HG03442 (cell line): Measurements from ENCODE around the gene RARA.
"Not testable (repeated sequence)": the region's sequence is repeated elsewhere in the genome, so short reads cannot be mapped to it uniquely, and the experiment has no call there.

Source experiments
- ATAC-seq: cut with Tn5 transposase; IDR thresholded peaks from one replicate; pipeline ENCODE4 v1.9.1; 2021; ENCODE audit warnings: mild to moderate bottlenecking, moderate library complexity; ENCODE audit not compliant: unreplicated experiment

RARA gene

GRCh38 chr17:40372644-40373043, 63.7 kb downstream of the RARA start:
- not testable (repeated sequence) for ATAC-seq

DNA sequence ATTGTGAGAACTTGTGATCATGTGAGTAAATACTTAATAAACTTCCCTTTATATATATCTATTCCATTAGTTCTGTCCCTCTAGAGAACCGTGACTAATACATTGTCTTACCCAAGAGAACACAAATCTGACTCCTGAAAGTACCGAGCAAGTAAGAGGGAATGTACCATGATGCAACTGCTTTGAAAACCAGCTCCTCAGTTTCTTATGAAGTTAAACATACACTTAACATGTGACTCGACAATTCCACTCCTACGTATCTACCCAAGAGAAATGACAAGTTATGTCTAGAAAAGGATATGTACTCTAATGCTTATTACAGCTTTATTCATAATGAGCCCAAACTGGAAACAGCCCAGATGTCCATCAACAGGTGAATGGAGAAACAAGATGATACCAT, 64.3 kb downstream of the RARA start:
- no peak for ATAC-seq

GRCh38 chr17:40373999-40374398, 65.0 kb downstream of the RARA start:
- ATAC-seq: no peak

DNA sequence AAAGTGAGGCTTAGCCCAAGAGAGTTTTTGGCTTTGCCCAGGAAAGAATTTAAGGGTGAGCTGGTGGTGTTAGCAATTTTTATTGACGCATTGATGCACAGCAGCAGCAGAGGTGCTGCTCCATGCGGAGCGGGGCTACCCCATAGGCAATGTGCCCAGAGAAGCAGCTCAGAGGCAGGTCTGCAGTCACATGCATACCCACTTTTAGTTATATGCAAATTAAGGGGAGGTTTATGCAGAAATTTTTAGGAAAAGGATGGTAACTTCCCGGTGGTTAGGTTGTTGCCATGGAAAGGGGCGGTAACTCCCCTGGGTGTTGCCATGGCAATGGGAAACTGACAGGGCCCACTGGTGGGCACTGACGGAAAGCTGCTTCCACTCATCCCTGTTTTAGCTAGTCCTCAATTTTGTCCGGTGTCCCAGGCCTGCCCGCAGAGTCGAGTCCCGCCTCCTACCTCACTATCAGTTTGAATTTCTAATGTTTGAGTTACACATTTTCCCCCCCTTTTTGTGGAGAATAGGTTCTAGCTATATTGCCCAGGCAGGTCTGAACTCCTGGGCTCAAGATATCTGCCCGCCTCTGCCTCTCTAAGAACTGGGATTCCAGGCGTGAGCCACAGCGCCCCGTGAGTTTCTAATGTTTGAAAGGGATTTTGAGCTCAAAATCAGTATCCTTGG, 66.0 kb downstream of the RARA start:
- ATAC-seq: no peak

DNA sequence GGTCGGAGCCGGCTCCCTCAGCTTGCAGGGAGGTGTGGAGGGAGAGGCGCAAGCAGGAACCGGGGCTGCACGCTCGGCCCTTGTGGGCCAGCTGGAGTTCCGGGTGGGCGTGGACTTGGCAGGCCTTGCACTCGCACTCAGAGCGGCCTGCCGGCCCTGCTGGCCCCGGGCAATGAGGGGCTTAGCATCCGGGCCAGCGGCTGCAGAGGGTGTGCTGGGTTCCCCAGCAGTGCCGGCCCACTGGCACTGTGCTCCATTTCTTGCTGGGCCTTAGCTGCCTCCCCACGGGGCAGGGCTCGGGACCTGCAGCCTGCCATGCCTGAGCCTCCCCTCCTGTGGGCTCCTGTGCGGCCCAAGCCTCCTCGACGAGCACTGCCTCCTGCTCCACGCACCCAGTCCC, 66.8 kb downstream of the RARA start:
- ATAC-seq: not testable (repeated sequence)

GRCh38 chr17:40376541-40376940, 67.6 kb downstream of the RARA start:
- ATAC-seq: not testable (repeated sequence)

DNA sequence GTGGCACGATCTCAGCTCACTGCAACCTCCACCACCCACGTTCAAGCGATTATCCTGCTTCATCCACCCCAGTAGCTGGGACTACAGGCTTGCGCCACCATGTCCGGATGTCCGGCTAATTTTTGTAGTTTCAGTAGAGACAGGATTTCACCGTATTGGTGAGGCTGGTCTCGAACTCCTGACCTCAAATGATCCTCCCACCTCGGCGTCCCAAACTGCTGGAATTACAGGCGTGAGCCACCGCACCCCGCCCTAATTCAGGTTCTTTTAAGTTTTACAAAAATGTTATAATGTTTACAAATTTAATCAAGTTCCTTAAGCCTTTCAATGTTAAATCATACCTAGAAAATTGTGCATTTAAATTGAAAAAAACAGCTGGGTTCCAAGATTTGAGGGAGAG, 68.9 kb downstream of the RARA start:
- ATAC-seq: no peak

GRCh38 chr17:40378966-40379365, 70.0 kb downstream of the RARA start:
- ATAC-seq: no peak

DNA sequence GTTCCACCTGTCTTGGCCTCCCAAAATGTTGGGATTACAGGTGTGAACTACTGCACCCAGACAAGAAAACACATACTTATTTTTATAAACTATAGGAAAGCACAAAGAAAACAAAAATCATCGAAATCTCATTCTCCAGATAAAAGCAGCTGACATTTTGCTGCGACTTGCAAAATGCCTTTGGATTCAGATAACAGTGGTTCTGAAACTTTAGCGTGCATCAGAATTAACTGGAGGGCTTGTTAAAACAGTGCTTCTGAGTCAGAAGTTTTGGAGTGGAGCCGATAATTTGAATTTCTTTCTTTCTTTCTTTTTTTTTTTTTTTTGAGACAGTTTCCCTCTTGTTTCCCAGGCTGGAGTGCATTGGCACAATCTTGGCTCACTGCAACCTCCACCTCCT, 73.3 kb downstream of the RARA start:
- no peak for ATAC-seq

- ATAC-seq: not testable (repeated sequence)
These were observed 77.6 kb downstream of the RARA start for GRCh38 chr17:40386555-40386954.

GRCh38 chr17:40399185-40399584, 90.2 kb downstream of the RARA start:
- no peak for ATAC-seq

DNA sequence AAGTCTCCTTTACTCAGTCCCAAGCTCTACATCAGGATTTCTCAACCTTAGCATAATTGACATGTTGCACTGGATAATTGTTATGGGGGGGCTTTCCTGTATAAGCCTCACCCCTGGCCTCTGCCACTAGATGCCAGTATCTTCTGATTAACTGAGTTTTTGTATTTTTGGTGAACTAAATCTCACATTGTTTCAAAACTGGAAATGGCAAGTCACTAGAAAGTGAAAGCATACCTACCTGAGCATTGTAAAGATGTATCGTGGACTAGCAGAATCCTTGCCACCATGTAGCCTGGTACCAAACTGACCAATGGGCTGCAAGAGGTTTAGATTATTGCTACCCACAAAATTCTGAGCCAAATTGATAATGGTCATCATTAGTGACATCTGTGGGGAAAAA, 93.7 kb downstream of the RARA start:
- no peak for ATAC-seq

GRCh38 chr17:40404003-40404402, 95.0 kb downstream of the RARA start:
- ATAC-seq: no peak
